Astrocyte of the spinal cord (primary cell): ENCODE data around the gene TAOK2.
A peak's percentile ranks its signal among the peaks of the same experiment; 100 is the strongest.

Experiments
- DNase-seq: peaks from one replicate; pipeline ENCODE4 v3.0.0; 2011; ENCODE audit warnings: low read depth, low spot score
- H3K4me3 ChIP-seq: 2 replicates; pipeline ENCODE4 v1.5.1; 2011; ENCODE audit warnings: low read depth, mild to moderate bottlenecking, low read length, moderate library complexity
- in situ Hi-C: cut with HindIII; loops from 2 replicates; pipeline ENCODE4 v1.10.0; 2017; ENCODE audit warnings: low sequenced_read_pairs
- TF ChIP-seq, protein P1 (sequence below): IDR thresholded peaks from 2 replicates; pipeline ENCODE4 v1.5.1; 2012; ENCODE audit warnings: low read depth, mild to moderate bottlenecking, low read length, inconsistent platforms

The TAOK2 gene

GRCh38 chr16:29992344-29992967 lies 18.8 kb downstream of the TAOK2 start:
- in situ Hi-C loops = no loop called here
- TF ChIP-seq, protein P1, sequence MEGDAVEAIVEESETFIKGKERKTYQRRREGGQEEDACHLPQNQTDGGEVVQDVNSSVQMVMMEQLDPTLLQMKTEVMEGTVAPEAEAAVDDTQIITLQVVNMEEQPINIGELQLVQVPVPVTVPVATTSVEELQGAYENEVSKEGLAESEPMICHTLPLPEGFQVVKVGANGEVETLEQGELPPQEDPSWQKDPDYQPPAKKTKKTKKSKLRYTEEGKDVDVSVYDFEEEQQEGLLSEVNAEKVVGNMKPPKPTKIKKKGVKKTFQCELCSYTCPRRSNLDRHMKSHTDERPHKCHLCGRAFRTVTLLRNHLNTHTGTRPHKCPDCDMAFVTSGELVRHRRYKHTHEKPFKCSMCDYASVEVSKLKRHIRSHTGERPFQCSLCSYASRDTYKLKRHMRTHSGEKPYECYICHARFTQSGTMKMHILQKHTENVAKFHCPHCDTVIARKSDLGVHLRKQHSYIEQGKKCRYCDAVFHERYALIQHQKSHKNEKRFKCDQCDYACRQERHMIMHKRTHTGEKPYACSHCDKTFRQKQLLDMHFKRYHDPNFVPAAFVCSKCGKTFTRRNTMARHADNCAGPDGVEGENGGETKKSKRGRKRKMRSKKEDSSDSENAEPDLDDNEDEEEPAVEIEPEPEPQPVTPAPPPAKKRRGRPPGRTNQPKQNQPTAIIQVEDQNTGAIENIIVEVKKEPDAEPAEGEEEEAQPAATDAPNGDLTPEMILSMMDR = no peak
- H3K4me3 ChIP-seq = no peak overlapping the region
- DNase-seq = peak; percentile 35

- H3K4me3 ChIP-seq = no peak overlapping the region
- TF ChIP-seq, protein P1 = no peak
- in situ Hi-C loops = no loop called here
- no peak for DNase-seq
These were observed 19.7 kb downstream of the TAOK2 start for GRCh38 chr16:29993191-29993902.

DNA sequence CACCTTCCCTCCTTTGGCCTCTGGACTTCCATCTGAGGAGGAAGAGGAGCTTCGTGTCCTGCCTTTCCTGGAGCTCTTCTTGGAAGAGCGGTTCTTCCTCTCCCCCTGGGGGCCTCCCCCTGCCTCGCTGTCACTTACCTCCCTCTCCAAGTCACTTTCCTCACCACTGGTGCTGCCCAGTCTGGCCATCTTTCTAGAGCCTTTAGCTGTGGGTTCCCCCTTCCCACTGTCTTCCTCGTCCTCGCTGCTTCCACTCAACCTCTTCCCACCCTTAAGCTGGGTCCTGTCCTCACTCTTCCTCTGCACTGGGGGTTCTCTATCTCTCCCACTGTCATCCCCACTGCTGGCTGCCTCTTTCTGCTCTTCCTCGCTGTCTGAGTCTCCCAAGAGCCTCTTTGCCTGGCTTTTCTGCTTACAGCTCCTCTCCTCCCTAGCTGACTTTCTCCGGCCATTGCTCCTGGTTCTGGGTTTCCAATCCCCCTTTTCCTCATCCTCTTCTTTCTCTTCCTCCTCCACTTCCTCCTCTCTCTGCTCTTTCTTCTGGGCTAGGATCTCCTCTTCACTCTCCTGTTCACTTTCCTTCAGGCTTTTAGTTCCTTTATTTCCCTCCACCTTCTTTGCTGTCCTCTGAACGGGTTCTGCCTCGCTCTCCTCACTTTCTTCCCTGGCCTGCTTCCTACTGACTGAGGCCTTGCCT lies 20.4 kb downstream of the TAOK2 start:
- H3K4me3 ChIP-seq = no peak overlapping the region
- DNase-seq = no peak
- in situ Hi-C loops = no loop called here
- TF ChIP-seq, protein P1 = no peak

DNA sequence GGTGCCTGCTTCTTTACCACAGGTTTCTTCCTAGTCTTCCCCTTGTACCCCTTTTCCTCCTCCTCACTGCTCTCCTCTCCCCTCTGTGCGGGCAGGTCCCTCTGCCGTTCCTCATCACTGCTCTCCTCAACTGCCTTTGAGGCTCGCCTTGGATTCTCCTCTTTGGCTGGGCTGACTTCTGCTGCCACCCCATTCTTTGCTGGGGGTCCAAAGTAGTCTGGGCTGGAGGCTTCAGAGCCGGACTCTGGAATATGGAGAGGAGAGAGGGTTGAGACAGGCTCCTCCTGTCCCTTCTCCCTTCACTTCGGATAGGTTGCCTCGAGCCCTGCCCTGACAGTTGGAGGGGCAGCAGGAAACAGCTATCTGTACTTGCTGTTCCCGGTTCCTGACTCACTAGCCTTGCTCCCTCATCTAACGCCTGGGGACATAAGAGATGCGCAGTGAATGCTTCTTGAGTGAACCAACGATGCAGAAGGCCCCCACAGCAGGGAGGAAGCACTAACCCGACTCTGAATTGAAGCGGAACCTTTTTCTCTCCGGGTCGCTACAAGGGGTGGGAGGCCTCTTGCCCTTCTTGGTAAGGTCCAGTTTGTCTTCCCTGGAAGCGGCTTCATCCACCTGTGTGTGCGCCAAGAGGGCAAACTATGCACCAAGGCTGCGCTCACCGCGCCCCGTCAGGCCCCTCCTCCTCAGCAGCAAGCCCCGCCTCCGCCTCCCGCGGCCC lies 21.1 kb downstream of the TAOK2 start:
- in situ Hi-C loops = no loop called here
- peak; percentile 32 for DNase-seq

GRCh38 chr16:29995324-29995910 lies 21.7 kb downstream of the TAOK2 start, which contains the start of gene HIRIP3:
Gene HIRIP3 (minus strand): TSS chr16:29995617. CDS start chr16:29995605, 12 bp downstream.
- in situ Hi-C loops = no loop called here
- TF ChIP-seq, protein P1 = no peak
- peak; percentile 75 for DNase-seq
- peak within 1 kb of the TSS; percentile 72 for H3K4me3 ChIP-seq

More for the DNA sequence above, 21.1 kb downstream of the TAOK2 start:
- TF ChIP-seq, protein P1 = no peak
- H3K4me3 ChIP-seq = peak overlapping the region; percentile 72
